ENCODE measurements around the gene FHOD3. TPM values are rescaled to one million over a fixed set of nuclear protein-coding genes. Genes with fewer than 3 reads are reported as not detected.
"Not testable (repeated sequence)": the region's sequence is repeated elsewhere in the genome, so short reads cannot be mapped to it uniquely, and the experiment has no call there.

FHOD3 gene
- total RNA-seq, 1 experiment from 2014 or later, result 43.0 TPM

DNA sequence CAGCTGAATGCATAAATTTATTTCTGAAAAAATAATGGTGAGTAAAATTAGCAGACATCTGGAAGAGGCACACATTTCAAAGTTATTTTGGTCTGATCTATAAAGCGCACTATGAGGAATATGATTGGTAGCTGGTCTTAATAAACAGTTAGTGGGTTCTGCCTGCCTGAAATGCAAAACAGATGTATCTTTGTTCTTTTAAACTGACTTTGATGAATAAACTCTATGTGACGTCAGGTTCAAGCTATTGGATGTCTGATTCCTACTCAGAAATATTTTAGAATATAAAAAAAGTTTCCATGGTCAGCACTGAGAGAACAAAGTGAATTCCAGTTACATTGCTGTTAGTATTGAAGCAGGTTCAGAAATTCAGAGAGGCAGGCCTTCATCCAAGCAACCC lies 394.9 kb downstream of the FHOD3 start:
- no peak for DNase-seq (ENCODE audit: low read depth)

DNA sequence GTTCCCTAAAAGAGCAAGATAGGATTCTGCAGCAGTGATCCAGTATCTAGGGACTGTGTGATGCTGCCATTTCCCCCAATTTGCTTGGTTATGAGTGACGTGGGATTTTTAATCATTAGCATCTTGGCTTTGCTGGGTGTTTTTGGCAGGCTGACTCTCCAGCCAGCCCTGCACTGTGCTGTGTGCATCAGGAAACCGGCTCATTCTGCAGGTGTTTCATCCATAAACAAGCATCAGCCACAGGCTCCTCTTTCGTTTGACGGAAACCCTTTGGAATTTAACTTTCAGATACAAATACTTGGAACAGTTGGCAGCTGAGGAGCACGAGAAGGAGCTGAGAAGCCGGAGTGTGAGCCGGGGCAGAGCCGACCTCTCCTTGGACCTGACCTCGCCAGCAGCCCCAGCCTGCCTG lies 395.4 kb downstream of the FHOD3 start:
- DNase-seq (ENCODE audit: low read depth), result no peak

DNA sequence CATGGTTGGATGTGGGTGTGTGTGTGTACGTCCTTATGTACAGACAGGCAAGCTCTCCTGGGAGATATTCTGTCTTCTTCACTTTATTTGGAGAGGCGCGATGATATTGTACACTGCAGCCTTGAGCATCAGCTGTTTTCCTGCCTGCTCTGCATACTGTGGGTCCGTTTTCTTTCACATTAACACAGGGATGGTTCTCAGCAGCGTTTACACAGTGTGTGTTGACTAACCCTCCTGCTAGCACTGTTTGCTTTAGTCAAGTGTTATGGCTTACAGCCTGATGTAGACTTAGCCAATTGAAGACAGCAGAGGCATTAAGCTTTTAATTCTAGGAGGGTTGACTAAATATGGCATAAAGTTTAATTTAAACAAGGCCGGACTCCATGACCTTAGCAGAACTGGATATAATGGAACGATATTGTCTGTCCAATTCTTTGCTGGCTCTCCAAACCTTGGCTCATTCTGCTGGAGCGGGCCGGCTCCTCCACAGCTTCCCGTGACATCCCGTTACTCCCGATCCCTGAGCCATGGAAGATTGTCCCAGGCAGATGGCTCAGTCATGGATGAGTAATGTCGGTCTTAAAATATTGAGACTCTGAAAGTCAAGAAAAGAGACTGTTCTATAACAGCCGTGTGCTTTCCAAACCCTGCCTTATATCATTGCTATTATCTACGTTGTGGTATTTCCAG lies 396.6 kb downstream of the FHOD3 start:
- no peak for DNase-seq (ENCODE audit: low read depth)

DNA sequence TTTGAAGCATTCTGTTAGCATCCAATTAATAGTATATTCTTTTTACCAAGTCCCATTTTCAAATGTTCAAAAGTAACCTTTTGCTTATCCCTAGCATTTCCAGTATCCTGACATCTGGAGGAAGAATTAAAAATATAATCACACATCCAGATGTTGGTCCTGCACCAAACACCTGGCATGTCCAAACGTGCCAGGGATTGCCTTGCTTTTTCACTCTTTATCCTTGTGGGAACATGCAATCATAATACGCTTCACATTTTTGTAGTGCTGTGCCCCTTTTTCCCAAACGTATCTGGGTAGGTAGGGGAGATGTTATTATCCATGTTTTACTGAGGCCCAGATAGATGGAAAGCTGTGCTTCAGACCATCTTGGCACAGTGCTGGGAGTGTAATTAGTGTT lies 398.3 kb downstream of the FHOD3 start:
- DNase-seq (ENCODE audit: low read depth), result no peak

DNA sequence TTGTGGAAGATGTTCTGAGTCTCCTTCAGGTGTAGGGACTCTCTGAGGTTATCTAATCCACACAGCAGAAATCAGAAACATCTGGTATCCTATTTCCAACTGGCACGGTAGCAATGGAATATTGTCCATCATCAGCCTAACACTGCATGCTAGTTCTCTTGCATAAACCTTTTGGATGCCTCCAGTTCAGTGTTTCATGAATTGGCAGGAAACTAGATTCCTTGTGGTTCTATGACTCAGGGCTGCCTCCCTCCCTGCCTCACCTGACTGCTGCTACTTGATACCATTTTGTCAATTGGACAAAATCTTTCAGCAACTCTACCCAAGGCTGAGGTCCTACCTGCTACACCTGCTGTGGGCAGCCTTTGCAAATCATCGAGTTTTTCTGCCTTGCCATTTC lies 400.4 kb downstream of the FHOD3 start:
- peak; percentile 91 for DNase-seq (ENCODE audit: low read depth)

GRCh38 chr18:36700955-36701354 lies 403.4 kb downstream of the FHOD3 start:
- DNase-seq (ENCODE audit: low read depth), result no peak

DNA sequence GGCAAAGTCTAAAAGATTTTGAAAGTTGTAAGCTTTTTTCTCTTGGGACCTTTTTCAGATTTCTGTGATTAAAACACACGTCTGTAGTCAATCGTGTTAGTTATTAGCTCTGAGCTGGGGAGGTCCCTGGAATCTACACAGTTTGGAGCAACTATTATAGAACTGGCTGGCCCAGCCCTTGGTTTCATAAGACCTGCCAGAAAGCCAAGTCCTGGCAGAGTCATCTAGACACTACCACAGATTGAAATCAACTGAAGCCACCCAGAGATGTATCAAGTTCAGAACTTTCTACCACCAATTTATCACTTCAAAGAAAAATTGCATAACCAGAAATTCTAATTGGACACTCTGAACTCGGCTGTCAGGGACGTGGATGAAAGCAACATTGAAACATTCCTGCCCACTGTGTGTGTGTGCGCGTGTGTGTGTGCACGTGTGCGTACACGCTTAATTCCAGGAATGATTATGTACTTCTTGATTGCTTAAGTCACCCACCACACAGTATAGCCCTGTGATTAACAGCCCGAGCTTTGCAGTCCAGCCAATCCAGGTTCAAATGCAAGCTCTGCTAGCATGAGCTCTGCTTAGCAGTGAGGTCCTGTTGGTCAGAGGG lies 405.0 kb downstream of the FHOD3 start:
- no peak for DNase-seq (ENCODE audit: low read depth)

DNA sequence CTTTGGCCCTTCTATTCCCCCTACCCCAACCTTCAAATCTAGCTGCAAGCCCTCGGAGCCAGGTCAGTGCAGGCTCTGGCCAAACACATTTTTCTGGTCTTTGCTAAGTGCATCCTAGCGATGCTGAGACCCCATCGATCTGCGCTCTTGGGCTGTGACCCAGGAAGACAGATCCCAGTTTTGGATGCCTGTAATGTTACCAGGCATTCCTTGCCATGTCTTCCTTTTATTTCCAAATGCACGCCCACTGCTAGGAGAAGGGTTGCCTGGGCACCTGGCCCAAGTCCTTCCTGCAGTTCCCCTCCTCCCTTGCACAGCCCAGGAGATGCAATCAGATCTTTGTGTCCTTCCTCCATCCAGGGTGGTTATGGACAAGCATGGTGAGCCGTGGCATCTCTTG lies 406.6 kb downstream of the FHOD3 start:
- DNase-seq (ENCODE audit: low read depth), result no peak

GRCh38 chr18:36706134-36706881 lies 408.8 kb downstream of the FHOD3 start:
- peak; percentile 44 for DNase-seq (ENCODE audit: low read depth)

- DNase-seq (ENCODE audit: low read depth), result no peak
Measured at GRCh38 chr18:36708366-36708765, 410.9 kb downstream of the FHOD3 start.

- no peak for DNase-seq (ENCODE audit: low read depth)
Measured at GRCh38 chr18:36709315-36709714, 411.8 kb downstream of the FHOD3 start.

- no peak for DNase-seq (ENCODE audit: low read depth)
Measured at GRCh38 chr18:36711014-36711725, 413.7 kb downstream of the FHOD3 start.

GRCh38 chr18:36711813-36712444 lies 414.4 kb downstream of the FHOD3 start:
- DNase-seq (ENCODE audit: low read depth), result peak; percentile 95

GRCh38 chr18:36714476-36714875 lies 417.0 kb downstream of the FHOD3 start:
- no peak for DNase-seq (ENCODE audit: low read depth)

DNA sequence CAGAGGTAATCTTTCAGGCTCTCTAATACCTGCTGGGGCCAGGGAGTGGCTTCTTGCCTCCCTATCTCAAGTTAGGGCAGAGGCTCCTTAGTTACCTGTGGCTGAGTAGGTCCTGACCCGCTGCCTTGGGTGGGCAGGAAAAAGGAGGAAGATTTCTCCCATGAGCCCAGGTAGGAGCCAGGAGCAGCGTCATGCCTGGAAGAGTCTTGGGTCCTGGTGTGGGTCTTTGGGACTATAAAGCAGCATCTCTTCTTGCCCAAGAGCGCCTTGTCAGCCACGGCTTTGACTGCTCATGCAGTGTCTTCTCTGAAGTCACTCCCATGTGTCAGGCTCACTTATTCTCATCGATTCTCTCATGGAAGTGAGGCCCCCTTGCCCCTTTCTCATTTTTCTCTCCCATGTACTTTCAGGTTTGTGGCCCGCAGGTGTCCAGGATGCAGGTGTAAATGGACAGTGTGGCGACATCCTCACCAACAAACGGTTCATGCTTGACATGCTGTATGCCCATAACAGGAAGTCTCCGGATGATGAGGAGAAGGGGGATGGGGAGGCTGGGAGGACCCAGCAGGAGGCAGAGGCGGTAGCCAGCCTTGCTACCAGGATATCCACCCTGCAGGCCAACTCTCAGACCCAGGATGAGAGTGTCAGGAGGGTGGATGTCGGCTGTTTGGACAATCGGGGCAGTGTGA lies 420.1 kb downstream of the FHOD3 start:
- no peak for DNase-seq (ENCODE audit: low read depth)

GRCh38 chr18:36718705-36719328 lies 421.3 kb downstream of the FHOD3 start:
- no peak for DNase-seq (ENCODE audit: low read depth)

- DNase-seq (ENCODE audit: low read depth), result no peak
Measured at GRCh38 chr18:36719630-36720029, 422.1 kb downstream of the FHOD3 start.

GRCh38 chr18:36721351-36721750 lies 423.8 kb downstream of the FHOD3 start:
- DNase-seq (ENCODE audit: low read depth), result not testable (repeated sequence)

DNA sequence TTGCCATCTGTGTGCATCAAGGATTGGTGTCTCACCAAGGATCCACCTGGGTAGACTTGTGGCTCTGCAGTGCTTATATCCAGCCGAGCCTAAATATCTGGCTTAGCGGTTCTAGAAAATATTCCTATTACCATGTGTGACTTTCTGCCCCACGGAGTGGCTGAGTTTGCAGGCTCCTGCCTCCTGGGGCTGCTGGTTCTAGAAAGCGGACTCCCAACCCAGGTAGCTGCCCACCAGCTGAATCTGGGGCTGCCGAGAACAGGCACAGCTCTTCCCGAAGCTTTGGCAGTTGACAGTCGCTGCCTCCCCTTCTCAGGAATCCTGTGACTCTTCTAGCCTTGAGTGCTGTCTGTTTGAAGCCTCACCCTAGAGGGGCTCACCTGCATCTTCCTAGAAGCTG lies 426.7 kb downstream of the FHOD3 start:
- DNase-seq (ENCODE audit: low read depth), result no peak

- DNase-seq (ENCODE audit: low read depth), result no peak
Measured at GRCh38 chr18:36724591-36725001, 427.1 kb downstream of the FHOD3 start.

All from HT1080 (cell line).